ENCODE data around the gene PPM1L.
"Not testable (repeated sequence)": the region's sequence is repeated elsewhere in the genome, so short reads cannot be mapped to it uniquely, and the experiment has no call there.

PPM1L gene

DNA sequence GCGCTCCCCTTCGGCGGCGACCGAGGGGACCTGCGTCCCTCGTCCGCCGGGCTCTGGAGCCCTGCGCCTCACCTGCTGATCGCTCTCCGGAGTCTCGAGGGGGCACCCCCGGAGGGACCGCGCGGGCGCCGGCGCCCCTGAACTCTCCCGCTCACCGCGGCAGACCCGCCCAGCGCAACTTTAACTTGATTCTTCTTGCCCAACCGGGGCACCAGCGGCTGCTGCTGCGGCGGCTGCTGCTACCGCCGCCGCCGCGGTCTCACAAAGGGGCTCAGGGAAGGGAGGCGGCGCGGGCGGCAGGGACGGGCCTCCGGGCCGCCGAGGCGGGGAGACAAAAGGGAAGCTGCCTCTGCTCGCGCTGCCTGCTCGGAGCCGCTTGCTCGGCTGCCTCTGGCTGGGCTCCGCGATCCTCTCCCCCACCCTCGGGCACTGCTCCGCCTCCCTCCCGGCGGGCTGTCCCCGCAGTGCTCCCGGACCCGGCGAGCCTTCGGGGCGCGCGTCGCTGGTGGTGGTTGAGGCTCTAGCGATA lies at the start of gene PPM1L:
Gene PPM1L (plus strand): TSS at position 456 of the 529 bp plus-strand sequence.
- peak in 1 of 2 experiments; percentile 38 for DNase-seq

DNA sequence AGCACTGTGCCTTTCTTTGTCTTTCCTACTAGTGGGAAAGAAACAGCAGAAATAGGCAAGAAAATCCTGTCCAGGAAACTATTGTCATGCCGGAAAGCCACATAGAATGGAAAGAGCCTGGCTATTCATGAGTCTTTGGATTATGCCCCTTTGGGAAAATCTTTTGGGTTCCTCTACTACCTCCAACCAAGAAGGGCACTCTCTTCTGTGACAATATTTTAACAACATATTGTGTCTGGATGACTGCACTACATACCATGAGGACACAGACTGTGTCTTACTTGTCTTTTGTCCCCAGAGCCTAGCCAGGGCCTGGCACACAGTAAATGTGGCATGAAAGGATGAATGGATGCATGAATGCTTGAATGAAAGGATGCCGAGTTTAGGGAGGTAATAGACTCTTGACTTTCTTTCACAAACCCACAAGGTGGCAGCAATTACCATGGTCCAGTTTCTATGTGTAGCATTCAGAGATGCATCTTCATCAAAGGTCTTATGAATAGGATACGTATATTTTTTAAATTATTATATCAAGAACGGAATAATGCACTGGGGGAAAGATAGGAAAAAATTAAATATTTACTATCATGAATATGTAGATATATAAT lies 48.7 kb upstream of the PPM1L start:
- peak; percentile 35 to 51 for DNase-seq

DNA sequence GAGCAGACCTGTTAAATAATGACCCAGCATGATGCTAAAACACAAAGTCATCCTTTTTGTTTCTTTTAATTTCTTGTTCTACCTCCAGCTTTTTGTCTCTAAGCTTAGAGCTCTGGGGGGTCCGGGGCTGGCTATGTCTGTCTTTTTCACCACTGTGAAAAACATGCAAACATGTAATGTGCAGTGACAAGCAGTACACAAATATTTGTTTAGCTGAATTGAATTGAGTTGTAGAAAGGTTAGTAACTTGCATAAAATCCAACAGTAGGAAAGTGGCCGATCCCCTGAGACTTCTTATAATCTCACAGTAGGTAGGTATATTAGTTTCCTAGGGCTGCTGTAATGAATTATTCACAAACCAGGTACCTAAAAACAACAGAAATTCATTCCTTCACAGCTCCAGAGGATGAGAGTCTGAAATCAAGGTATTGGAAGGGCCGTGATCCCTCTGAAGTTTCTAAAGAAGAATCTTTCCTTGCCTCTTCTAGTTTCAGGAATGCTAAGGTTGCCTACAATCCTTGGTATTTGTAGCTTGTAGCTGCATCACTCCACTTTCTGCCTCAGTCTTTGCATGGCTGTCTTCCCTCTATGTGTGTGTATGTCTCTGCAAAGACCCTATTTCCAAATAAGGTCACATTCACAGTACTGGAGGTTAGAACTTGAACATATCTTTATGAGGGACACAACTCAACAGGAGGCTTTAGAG lies 46.4 kb upstream of the PPM1L start:
- no peak for DNase-seq

DNA sequence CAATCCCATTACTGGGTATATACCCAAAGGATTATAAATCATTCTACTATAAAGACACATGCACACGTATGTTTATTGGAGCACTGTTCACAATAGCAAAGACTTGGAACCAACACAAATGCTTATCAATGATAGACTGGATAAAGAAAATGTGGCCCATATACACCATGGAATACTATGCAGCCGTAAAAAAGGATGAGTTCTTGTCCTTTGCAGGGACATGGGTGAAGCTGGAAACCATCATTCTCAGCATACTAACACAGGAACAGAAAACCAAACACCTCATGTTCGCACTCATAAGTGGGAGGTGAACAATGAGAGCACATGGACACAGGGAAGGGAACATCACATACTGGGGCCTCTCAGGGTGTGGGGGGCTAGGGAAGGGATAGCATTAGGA lies 42.9 kb upstream of the PPM1L start:
- not testable (repeated sequence) for DNase-seq

DNA sequence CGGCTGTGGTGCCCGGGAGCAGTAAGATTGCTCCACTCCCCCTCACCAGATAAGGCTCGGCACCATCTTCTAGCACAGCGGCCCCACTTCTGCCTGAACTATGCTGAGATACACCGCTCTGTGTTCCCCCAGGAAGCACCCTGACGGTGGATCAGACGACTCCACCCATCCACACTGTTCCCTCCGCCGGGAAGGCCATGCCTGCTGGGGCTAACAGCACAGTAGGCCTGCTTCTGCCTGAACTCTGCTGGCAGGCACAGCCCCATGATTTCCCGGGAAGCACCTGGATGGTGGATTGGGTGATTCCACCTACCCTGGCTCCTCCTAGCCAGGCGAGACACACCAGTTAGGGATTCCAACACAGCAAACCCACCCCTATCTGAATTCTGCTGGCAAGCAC lies 36.3 kb upstream of the PPM1L start:
- DNase-seq: no peak

DNA sequence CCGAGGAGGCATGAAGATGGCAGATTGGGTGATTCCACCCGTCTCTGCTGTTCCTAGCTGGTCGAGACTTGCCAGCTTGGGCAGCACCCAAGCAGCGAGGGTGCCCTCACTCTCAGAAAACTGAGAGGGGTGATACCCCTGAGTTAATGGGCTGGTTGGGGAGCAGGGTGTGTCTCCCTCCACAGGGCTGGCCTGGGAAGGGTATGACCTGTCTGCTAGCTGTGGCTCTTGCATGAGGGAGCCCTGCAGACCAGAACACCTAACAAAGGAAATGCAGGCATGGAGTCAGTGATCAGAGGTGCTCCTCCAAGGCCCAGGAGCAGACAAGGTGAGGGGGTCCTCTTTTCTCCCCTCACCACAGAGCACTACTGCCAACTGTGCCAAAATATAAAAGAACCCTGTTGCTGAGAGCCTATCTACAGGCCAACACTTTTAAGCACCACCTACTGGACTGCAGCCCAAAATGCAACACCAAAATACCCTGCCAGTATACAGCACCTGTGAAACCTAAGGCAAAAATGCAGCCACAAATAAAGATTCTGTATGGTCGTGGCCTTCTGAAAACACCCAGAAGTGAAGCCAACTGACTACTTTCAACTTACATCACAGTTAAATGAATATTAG lies 35.8 kb upstream of the PPM1L start:
- no peak for DNase-seq

DNA sequence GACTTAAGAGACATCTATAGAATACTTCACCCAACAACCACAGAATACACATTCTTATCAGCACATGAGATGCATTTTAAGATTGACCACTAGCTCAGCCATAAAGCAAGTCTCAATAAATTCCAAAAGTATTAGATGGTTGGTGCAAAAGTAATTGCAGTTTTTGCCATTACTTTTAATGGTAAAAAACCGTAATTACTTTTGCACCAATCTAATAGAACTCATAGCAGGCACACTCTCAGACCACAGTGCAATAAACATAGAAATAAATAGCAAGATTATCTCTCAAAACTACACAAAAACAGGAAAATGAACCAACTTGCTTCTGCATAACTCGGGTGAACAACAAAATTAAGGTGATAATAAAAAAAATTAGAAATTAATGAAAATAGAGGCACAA lies 33.7 kb upstream of the PPM1L start:
- DNase-seq: no peak

DNA sequence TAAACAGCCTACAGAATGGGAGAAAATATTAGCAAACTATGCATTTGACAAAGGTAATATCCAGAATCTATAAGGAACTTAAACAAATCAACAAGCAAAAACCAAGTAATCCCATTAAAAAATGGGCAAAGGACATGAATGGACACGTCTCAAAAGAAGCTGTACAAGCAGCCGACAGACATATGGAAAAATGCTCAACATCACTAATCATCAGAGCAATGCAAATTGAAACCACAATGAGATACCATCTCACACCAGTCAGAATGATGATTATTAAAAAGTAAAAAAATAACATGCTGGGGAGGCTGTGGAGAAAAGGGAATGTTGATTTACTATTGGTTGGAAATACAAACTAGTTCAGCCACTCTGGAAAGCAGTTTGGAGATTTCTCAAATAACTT lies 30.7 kb upstream of the PPM1L start:
- no peak for DNase-seq

DNA sequence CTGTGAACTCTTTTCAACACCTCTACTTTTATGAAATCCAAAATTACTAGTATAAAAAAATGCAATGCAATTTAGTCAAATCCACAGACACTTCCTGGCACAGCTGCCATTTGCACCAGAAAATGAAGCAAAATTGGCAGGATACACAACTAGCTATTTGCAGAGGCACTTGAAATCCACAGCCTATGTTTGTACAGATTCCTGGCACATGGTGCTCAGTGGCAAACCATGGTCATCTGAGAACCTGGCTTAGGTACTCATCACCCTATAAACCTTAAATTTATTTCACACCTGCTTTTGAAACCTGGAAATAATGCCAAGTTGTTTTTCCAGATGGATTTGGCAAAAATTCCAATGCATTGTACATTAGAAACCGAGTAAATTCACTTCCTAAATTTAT lies 20.2 kb upstream of the PPM1L start:
- no peak for DNase-seq

DNA sequence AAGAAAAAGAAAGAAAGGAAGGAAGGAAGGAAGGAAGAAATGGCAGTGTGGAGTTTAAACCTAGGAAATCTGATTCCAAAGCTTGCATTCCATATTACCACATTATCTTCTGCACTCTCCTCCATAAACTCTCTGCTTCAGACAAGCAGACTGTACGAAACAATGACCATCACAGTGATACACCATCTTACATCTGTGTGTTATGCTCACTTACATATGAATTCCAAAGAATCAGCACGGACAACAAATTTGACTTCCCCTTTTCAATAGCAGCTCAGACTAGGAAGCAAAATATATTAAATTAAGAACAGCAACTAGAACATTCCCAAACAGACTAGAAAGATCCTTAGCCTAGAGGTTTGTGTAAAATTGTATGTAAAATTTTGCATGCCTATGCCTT lies 18.0 kb upstream of the PPM1L start:
- DNase-seq: no peak

DNA sequence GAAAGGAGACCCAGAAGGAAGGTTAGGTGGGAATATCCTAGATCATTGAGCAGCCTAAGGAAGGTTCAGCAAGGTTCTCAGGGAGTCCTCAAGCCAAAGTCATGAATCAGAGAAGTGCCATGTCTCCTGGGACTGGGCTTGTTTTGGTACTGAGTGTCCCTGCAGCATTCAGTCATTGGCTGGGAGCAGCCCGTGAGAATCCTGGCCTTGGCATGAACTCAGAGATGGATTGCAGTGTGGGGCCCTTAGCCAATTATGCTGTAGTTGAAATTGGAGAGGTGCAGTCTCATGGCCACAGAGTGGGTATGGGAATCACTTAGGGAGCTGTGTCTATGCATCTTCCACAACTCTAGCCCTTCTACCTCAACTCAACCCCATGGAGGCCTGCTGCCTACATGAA lies 17.0 kb upstream of the PPM1L start:
- DNase-seq: no peak

DNA sequence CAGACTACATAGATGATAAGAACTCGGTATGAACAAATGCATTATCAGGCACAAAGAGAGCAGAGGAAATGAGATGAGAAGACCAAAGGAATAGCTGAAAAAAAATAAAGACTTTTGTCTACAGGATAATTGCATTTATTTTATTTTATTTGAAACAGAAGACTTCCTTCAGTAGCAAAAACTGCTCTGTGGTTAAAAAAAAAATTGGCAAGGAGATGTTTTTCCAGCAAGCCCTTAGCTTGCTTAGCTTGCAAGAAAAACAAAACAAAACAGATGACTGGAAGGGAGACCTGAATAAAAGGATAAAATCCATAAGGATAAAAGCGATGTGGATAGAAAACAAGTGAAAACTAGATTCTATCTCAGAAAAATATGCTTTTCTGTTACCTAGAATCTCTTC lies 9.1 kb upstream of the PPM1L start:
- DNase-seq: no peak

DNA sequence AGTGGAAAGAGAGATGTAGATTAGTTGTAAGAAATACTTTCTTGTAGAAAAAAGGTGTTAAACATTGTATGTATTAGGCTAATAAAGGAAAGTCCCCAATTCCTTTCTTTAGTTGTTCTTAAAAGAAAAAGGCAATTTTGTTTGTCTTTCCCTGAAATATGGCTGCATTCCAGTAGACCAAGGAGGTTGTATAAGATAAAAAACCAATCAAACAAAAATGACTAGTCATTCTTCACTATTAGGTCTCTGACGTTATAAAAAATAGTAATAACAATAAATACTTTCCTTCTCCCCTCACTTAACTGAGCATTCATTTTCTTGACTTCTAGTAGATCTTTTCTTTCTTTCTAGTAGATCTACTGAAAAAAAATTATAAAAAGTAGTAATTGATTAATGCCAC lies 8.6 kb upstream of the PPM1L start:
- DNase-seq: no peak

DNA sequence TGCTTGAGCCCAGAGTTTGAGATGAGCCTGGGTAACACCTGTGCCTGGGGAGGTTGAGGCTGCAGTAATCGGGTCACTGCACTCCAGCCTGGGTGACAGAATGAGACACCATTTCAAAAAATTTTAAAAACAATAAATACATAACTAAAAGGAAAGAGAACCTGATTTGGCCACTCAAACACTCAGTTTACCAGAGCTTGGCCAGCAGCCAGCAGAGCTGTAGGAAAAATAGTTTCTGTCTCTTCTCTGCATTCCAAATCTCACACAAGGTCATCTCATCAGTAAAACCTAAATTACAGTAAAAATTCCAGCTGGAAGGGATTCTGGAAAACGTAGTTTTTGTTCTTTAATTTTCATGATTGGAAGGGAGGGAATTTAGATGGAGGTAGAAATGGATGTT lies 7.8 kb upstream of the PPM1L start:
- DNase-seq: no peak

DNA sequence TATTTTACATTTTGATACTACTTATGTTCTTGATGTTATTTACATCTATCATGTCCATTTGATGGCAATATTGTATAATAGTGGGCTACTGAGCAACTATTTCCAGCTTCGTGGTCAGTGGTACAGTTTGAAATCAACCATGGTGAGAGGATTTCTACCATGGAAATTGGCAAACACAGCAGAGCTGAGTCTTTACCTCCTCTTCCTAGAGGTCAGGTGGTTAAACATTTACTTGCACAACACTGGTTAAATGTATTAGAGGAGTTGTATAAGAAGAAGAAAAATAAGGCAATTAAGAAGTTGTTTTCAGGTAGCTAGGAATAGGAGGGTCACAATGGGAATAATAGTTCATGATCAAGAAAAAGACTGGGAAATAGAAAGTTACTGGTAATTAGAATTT lies 7.2 kb upstream of the PPM1L start:
- DNase-seq: no peak

DNA sequence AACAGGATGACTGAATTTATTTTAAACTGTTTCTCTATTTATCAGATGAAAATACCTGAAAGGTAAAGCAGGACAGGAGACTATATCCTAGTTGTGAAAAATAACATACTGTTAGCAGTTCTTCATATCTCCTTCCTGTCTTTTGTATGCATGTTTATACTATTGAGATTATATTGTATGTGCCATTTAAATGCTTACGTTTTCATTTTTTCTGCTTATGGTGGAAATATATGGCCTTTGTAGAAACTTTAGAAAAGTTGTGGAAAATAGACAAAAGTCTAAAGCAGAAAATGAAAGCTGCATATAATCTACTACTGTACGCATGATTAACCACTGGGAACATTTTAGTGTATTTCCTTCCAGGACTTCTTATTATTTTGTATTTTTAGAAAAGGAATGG lies 2.1 kb upstream of the PPM1L start:
- DNase-seq: no peak

DNA sequence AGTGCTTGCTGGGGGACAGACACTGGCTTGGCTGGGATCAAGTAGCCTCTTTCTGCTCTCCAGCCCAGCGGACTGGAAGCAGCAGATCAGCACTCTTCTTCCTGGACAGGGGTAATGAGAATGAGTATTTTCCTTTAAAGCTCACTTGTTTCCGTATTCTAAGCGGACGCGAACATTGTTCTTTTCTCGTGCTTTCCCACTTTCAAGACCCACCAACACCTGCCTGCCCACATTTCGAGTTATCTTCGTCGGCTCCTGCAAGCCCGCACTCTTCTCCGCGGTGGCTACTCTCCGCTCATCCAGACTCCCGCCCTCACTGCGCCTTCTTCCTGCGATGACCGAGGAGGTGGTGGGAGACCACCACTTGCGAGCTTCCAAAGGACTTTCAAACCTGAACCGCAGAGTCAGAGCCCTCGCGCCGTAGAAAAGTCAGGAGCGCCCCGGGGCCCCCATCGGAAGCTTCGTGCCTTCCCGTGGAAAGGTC lies 1.6 kb upstream of the PPM1L start:
- peak in 1 of 2 experiments; percentile 9 for DNase-seq

DNA sequence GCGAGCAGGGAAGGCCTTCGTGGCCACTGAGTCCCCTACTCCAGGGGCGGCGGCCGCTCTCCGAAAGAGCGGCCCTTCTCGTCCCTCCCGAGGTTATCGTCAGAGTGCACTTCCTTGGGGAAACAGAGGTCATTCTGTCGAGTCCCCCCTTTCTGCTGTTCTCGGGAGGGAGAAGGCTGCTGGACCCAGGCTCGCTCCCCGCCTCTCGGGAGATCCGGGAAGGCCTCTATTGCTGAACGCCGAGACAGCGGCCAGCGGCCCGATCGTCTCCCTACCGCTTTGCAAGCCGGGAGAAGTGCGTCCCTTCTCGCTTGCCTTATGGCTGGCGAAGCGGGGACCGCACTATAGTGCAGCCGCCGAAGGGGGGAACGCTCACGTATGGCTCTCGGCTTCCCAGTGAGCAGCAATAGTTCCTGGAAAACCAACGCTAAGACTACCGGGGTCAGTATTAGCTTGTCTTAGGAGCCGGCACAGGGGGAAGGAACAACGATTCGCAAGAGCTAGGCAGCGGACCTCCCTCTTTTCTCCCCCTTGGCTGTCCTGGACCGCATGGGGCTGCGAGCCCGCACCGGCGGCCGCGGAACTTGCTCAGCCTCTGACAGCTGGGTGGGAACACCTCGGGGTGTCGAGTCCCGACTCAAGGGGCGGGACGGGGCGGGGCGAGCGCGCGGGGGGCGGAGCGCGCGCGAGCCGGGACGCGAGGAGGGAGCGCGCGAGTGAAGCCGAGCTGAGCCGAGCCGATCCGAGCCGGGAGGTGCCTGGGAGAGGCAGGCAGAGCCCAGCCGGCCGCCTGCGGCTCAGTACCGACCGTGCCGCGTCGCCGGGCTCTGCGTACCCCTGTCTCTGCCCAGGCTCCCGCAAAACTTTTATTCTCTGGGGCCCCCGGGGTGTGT lies 930 bp upstream of the PPM1L start:
- DNase-seq: peak; percentile 84 to 93

DNA sequence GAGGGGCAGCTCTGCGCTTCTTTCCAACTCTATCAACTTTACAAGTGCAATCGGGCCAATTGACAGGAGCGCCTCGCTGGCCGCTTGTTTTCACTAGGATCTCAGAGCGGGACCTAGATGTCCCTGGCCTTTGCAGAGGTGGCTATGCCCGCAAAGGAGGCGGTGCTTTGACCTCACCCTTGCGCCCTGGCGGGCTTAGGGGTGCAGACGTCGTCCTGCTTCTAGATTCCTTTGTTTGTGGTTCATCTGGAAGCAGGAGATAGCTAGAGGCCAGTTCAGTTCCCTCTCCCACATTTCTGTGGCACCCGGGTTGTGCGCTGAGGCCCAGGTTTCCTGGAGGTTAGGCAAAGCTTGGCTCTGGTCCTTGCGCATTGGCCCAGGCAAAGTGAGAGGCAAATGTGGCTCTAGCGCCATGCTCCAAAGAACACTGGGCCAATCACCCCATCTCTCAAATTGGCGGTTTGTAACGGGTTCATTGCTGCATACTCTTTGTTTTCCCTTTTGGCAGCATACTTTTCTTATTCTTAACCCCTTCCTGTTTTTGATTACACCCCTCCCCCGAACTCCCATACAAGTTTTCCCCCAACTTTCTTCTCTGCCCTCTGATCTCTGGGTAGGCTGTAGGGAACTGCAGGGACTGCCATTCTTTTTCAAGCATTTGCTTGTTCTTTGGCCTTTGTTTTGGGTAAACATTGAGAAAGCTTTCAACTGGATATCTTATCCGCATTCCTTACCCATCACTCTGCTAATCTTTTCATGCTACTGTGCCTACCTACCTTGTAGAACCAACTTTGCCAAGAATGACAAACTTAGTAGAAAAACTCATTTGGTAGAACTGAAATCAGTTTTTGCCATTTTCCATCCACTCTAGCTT lies 1.4 kb downstream of the PPM1L start:
- no peak for DNase-seq

DNA sequence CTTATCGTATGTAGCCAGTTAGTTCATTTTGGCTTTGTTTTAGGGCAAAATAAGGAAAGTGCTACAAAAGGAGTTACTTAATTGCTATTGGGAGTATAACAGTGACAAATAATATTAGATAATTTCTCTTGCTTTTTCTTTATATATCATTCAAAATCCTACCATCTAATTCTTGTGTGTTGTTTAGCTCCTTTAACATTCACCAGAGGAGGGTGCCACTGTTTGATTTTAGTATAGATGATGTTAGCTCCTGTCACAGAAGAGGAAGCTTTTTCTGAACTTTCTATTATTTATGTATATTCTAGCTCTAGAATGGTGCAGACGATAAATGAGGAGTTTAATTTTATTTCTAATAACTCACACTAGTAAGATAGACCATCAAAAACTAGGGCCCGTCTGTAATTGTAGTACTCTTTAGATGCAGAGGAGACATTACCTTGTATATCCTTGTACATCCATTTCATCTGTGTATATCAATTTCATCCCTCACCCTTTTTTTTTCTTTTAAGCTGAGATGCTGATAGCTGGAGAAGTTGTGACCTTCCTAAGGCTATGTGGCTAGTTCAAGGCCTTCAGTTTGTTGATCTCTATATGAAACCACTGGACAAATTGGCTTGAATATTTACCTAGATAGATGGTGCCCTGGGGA lies 3.0 kb downstream of the PPM1L start:
- DNase-seq: no peak

DNA sequence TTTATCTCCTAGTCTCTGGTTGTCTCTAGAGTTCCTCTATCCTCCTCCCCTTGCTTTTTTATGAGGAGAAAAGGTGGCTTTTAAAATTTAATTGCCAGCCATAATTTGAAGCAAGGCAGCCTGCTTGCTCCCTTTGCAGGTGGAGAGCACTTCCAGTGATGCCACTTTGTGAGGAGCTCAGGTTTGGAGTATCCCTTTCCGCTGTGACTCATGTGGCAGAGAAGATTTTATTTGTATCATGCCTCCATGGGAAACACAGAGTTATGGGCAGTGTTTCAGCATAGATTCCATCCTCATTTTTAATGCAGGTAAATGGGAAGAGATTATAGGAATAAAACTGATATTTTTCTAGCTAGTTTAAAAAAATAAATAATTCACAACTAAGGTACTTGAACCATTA lies 7.0 kb downstream of the PPM1L start:
- DNase-seq: no peak

DNA sequence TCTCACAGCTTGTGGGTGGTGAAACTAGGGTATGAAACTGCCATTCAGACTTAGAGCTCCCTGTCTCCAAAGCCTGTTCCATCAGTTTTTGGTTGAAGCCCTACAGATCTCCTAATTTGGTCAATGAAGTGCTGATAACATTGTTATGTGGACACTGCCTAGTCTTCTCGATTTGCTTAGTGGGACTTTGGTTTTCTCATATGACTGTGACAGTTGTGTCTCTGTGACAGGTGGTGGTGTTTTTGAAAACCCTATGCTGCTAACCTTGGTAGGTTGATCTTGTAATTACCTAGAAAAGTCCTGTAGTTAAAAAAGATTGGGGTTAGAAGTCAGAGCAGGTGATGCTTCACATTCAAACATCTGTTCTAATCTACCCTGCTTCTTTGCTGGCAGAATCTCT lies 9.2 kb downstream of the PPM1L start:
- DNase-seq: no peak

Measured in NCI-H1930 (cell line).